Measurements from ENCODE around the gene OR5M11. TPM values are rescaled to one million over a fixed set of nuclear protein-coding genes. Genes with fewer than 3 reads are reported as not detected.

OR5M11 gene
- total RNA-seq, 1 donor from 2014 or later = not detected

GRCh38 chr11:56543739-56544138 lies 682 bp upstream of the OR5M11 start:
- DNase-seq = no peak
- intact Hi-C loops (cut with micrococcal nuclease) = no loop called here
- ChIA-PET POLR2A (no interaction called here), CTCF (no interaction called here)
- no peaks in the 10 kb centered on the region for H3K4me1 Mint-ChIP-seq
- TF ChIP-seq CTCF (IDR thresholded peaks at IDR 0.05) = no peak
- peaks cover 13% of the 10 kb centered on the region for H3K9me3 Mint-ChIP-seq
- no peak for ATAC-seq (ENCODE audit: low read depth)
- no peaks in the 10 kb centered on the region for H3K36me3 Mint-ChIP-seq (ENCODE audit: low read depth)
- H3K4me3 Mint-ChIP-seq = no peak overlapping the region
- no peak overlapping the region for H3K27ac Mint-ChIP-seq
- no peaks in the 10 kb centered on the region for H3K27me3 Mint-ChIP-seq

DNA sequence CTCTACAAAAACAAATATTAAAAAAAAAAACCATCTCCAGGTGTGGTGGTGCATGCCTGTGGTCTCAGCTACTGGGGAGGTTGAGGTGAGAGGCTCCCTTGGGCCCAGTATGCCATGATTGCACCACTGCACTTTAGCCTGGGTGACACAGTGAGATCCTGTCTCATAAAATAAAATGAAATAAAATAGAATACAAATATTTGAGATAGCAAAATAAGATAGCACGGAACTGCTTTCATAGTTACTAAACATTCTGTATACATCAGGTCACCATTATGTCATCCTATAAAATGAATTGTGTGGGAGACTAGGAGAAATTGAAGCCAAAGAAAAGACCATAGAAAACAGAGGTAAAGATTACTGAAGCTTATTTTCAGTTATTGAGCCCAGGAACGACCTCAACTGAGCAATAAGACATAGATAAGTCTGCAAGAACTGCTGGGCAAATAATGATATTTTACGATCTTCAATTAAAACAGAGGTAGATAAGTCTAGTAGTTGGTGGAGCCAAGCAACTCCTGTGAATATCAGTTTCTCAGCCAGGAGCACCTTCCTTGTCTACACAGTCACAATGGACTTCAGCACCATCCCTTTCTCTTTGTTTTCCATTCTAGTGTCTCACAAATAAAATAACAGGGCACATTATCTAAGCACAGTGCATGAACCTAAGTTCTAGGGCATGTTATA lies 9.9 kb downstream of the OR5M11 start:
- intact Hi-C loops (cut with micrococcal nuclease) = no loop called here
- H3K4me1 Mint-ChIP-seq = no peaks in the 10 kb centered on the region
- H3K36me3 Mint-ChIP-seq (ENCODE audit: low read depth) = no peaks in the 10 kb centered on the region
- no peak for DNase-seq
- H3K27ac Mint-ChIP-seq = no peak overlapping the region
- ChIA-PET CTCF (no interaction called here), POLR2A (no interaction called here)
- ATAC-seq (ENCODE audit: low read depth) = no peak
- H3K9me3 Mint-ChIP-seq = peaks cover 2% of the 10 kb centered on the region
- TF ChIP-seq CTCF (IDR thresholded peaks at IDR 0.05) = no peak
- no peaks in the 10 kb centered on the region for H3K27me3 Mint-ChIP-seq
- H3K4me3 Mint-ChIP-seq = no peak overlapping the region

DNA sequence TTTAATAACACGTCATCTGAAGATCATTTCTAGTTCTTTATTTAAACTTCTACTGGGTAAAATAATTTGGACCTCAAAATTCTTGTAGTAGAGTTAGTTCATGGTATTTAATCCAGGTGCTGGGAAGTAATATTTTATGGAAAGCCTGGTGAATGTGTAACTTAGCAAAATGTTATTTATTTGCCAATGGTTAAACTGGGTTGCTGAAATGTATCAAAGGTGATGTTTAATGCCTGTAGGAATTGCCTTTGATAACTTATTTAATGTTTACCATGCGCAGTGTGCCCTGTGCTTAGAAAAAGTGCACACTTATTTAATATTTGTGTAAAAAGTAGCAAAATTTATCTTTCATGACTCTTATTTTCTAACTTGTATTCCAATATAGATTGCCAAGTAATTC lies 11.2 kb downstream of the OR5M11 start:
- no peak overlapping the region for H3K4me3 Mint-ChIP-seq
- H3K27ac Mint-ChIP-seq = no peak overlapping the region
- TF ChIP-seq CTCF (IDR thresholded peaks at IDR 0.05) = no peak
- no peaks in the 10 kb centered on the region for H3K4me1 Mint-ChIP-seq
- no peaks in the 10 kb centered on the region for H3K27me3 Mint-ChIP-seq
- POLR2A ChIA-PET = no interaction called here
- DNase-seq (no peak), ATAC-seq (ENCODE audit: low read depth) (no peak)
- intact Hi-C loops (cut with micrococcal nuclease) = no loop called here
- no peaks in the 10 kb centered on the region for H3K36me3 Mint-ChIP-seq (ENCODE audit: low read depth)
- CTCF ChIA-PET = no interaction called here
- peaks cover 2% of the 10 kb centered on the region for H3K9me3 Mint-ChIP-seq

GRCh38 chr11:56522008-56522407 lies 21.0 kb downstream of the OR5M11 start:
- no peak for TF ChIP-seq CTCF (IDR thresholded peaks at IDR 0.05)
- Mint-ChIP-seq H3K27ac (no peak overlapping the region), H3K36me3 (ENCODE audit: low read depth) (no peaks in the 10 kb centered on the region), H3K4me1 (no peaks in the 10 kb centered on the region), H3K9me3 (peaks cover 5% of the 10 kb centered on the region), H3K27me3 (no peaks in the 10 kb centered on the region), H3K4me3 (no peak overlapping the region)
- ATAC-seq (ENCODE audit: low read depth) (no peak), DNase-seq (no peak)
- intact Hi-C loops (cut with micrococcal nuclease) = no loop called here
- ChIA-PET POLR2A (no interaction called here), CTCF (no interaction called here)

DNA sequence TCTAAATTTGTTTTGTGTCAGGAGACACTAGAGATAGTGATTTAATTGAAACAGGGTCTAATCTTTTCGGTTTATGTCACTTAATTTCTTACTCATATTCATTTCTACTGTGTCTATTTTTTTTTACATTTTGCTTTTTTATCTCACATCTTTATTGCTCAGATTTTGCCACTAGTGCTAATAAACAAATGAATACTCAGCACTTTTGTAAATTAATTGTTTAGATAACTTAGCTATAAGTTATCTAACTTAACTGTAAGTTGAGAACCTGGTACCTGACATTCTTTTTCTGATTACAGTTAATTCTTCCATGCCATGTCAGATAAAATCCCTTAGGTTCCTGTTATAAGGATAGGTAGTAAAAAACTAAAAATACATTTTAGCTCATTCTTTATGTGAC lies 29.8 kb downstream of the OR5M11 start:
- intact Hi-C loops (cut with micrococcal nuclease) = no loop called here
- TF ChIP-seq CTCF (IDR thresholded peaks at IDR 0.05) = no peak
- Mint-ChIP-seq H3K27ac (no peak overlapping the region), H3K27me3 (no peaks in the 10 kb centered on the region), H3K4me3 (no peak overlapping the region), H3K36me3 (ENCODE audit: low read depth) (no peaks in the 10 kb centered on the region), H3K9me3 (peaks cover 5% of the 10 kb centered on the region), H3K4me1 (no peaks in the 10 kb centered on the region)
- ChIA-PET POLR2A (no interaction called here), CTCF (no interaction called here)
- DNase-seq (no peak), ATAC-seq (ENCODE audit: low read depth) (no peak)
